A549 (cell line): ENCODE measurements around the gene TMOD4. TPM values are rescaled to one million over a fixed set of nuclear protein-coding genes. Genes with fewer than 3 reads are reported as not detected.

Experiments used
- ATAC-seq, 2 experiments: fragments of 200-7000 bp in 1 of 2; fragments of >200 bp in 1 of 2; cut with Nextera tagmentation in 1 of 2; cut with Tn5 transposase in 1 of 2; 3 replicates each; pipeline versions ENCODE4 v1.8.0 to v1.9.1; 2018 to 2020; ENCODE audit warnings: mild to moderate bottlenecking in 1 of 2, moderate library complexity in 1 of 2
- CTCF ChIA-PET: fragments of 300-600 bp; sonication (Branson Sonifier 250); formaldehyde crosslinking; extraction: SDS; loops from one replicate; lab custom pipeline; 2021; ENCODE audit warnings: antibody characterized with exemption, inconsistent platforms; lab: Yijun Ruan, JAX
- POLR2A ChIA-PET: fragments of 350-600 bp; formaldehyde crosslinking; extraction: SDS; loops from one replicate; lab custom pipeline; 2021; ENCODE audit warnings: antibody characterized with exemption, inconsistent platforms; lab: Yijun Ruan, JAX
- DNase-seq, 2 experiments: peaks; one replicate each; pipeline versions ENCODE4 v3.0.0 to v3.0.0-alpha.2; 2011 to 2016; ENCODE audit warnings: low read depth in 1 of 2, low spot score in 1 of 2
- FAIRE-seq: peaks from 2 replicates; lab custom pipeline; 2011; peaks lifted over from hg19 to GRCh38; lab: Jason Lieb, UNC
- H3K27ac ChIP-seq, 2 experiments: fragments of >200 bp; sonication (Bioruptor Twin); formaldehyde crosslinking; 3 replicates each; pipeline ENCODE4 v1.5.1; 2016 to 2017
- H3K4me1 ChIP-seq: fragments of >200 bp; sonication (Bioruptor Twin); formaldehyde crosslinking; 3 replicates; pipeline ENCODE4 v1.6.1; 2016
- H3K4me2 ChIP-seq: fragments of >200 bp; sonication (Bioruptor Twin); formaldehyde crosslinking; 3 replicates; pipeline ENCODE4 v1.6.1; 2016
- H3K4me3 ChIP-seq: fragments of >200 bp; sonication (Bioruptor Twin); formaldehyde crosslinking; 3 replicates; pipeline ENCODE4 v1.5.1; 2016
- H3K9me3 ChIP-seq: fragments of >200 bp; sonication (Bioruptor Twin); formaldehyde crosslinking; 3 replicates; pipeline ENCODE4 v1.6.1; 2016
- BCL3 ChIP-seq: fragments of >200 bp; sonication (Bioruptor Twin); formaldehyde crosslinking; IDR thresholded peaks from 3 replicates; pipeline ENCODE4 v1.6.1; 2016
- BHLHE40 ChIP-seq: IDR thresholded peaks from 2 replicates; pipeline ENCODE4 v1.6.1; 2012; ENCODE audit warnings: low read depth, low read length, inconsistent platforms
- CBX2 ChIP-seq: fragments of 200-600 bp; sonication (generic); IDR thresholded peaks from 2 replicates; pipeline ENCODE4 v1.6.1; 2016; ENCODE audit warnings: low read depth, mild to moderate bottlenecking, borderline replicate concordance
- CBX8 ChIP-seq: fragments of 200-600 bp; sonication (generic); IDR thresholded peaks from 2 replicates; pipeline ENCODE4 v1.6.1; 2016
- E2F6 ChIP-seq: IDR thresholded peaks from 2 replicates; pipeline ENCODE4 v1.6.1; 2012; ENCODE audit warnings: low read depth, borderline replicate concordance
- EHF ChIP-seq: fragments of 250-450 bp; sonication (Bioruptor Pico); IDR thresholded peaks from 2 replicates; pipeline ENCODE4 v1.5.0; 2020; ENCODE audit warnings: mild to moderate bottlenecking
- EHMT2 ChIP-seq: fragments of 200-600 bp; sonication (generic); IDR thresholded peaks from 2 replicates; pipeline ENCODE4 v1.6.1; 2016; ENCODE audit warnings: antibody characterized with exemption, low read depth, mild to moderate bottlenecking, moderate library complexity
- ELK1 ChIP-seq: fragments of 150-350 bp; IDR thresholded peaks from 2 replicates; pipeline ENCODE4 v1.6.1; 2014; ENCODE audit warnings: low read depth, mild to moderate bottlenecking, low read length
- EP300 ChIP-seq, 2 experiments: fragments of >200 bp; sonication (Bioruptor Twin); formaldehyde crosslinking; IDR thresholded peaks; 2 replicates in 1 of 2; 3 replicates in 1 of 2; pipeline ENCODE4 v1.6.1; 2016 to 2017
- FOSL2 ChIP-seq, 2 experiments: fragments of 450-650 bp in 1 of 2; fragments of >200 bp in 1 of 2; sonication (Bioruptor Twin) in 1 of 2; formaldehyde crosslinking; IDR thresholded peaks; 2 replicates each; pipeline versions ENCODE4 v1.5.0 to v1.6.1; 2016 to 2020; ENCODE audit warnings: mild to moderate bottlenecking in 1 of 2, moderate library complexity in 1 of 2
- FOXS1 ChIP-seq: fragments of 250-450 bp; sonication (Bioruptor Pico); IDR thresholded peaks from 2 replicates; pipeline ENCODE4 v1.5.0; 2020; ENCODE audit warnings: mild to moderate bottlenecking, moderate library complexity
- HDAC2 ChIP-seq: fragments of 200-600 bp; sonication (generic); IDR thresholded peaks from 2 replicates; pipeline ENCODE4 v1.6.1; 2016
- HES2 ChIP-seq: fragments of >200 bp; sonication (Bioruptor Twin); formaldehyde crosslinking; IDR thresholded peaks from 2 replicates; pipeline ENCODE4 v1.6.1; 2016
- HOXA7 ChIP-seq: fragments of 250-450 bp; sonication (Bioruptor Pico); IDR thresholded peaks from 2 replicates; pipeline ENCODE4 v1.5.0; 2020; ENCODE audit warnings: mild to moderate bottlenecking, moderate library complexity
- KDM5A ChIP-seq: fragments of 200-600 bp; sonication (generic); IDR thresholded peaks from 2 replicates; pipeline ENCODE4 v1.6.1; 2016; ENCODE audit warnings: antibody characterized with exemption, mild to moderate bottlenecking
- MAFK ChIP-seq: fragments of 450-650 bp; IDR thresholded peaks from 2 replicates; pipeline ENCODE4 v1.6.1; 2014; ENCODE audit not compliant: partially characterized antibody
- NR3C1 ChIP-seq: fragments of >200 bp; sonication (Bioruptor Twin); formaldehyde crosslinking; IDR thresholded peaks from 3 replicates; pipeline ENCODE4 v1.6.1; 2017
- POLR2A ChIP-seq: IDR thresholded peaks from 2 replicates; pipeline ENCODE4 v1.6.1; 2012; ENCODE audit warnings: mild to moderate bottlenecking, low read length
- RARB ChIP-seq: fragments of 250-450 bp; sonication (Bioruptor Pico); IDR thresholded peaks from 2 replicates; pipeline ENCODE4 v1.8.0; 2021; ENCODE audit warnings: mild to moderate bottlenecking, moderate library complexity
- RCOR1 ChIP-seq: fragments of 150-350 bp; IDR thresholded peaks from 2 replicates; pipeline ENCODE4 v1.6.1; 2014; ENCODE audit warnings: antibody characterized with exemption, low read length, low read depth
- REST ChIP-seq: fragments of 200-600 bp; sonication (generic); IDR thresholded peaks from 2 replicates; pipeline ENCODE4 v1.6.1; 2016; ENCODE audit warnings: antibody characterized with exemption, mild to moderate bottlenecking, moderate library complexity
- RNF2 ChIP-seq: fragments of 200-600 bp; sonication (generic); IDR thresholded peaks from 2 replicates; pipeline ENCODE4 v1.6.1; 2016; ENCODE audit warnings: low read depth, mild to moderate bottlenecking, antibody characterized with exemption, moderate library complexity, borderline replicate concordance
- SMC3 ChIP-seq: fragments of >200 bp; sonication (Bioruptor Twin); formaldehyde crosslinking; IDR thresholded peaks from 3 replicates; pipeline ENCODE4 v1.6.1; 2018; ENCODE audit warnings: inconsistent platforms
- USF2 ChIP-seq: fragments of 450-650 bp; IDR thresholded peaks from 2 replicates; pipeline ENCODE4 v1.6.1; 2014; ENCODE audit warnings: antibody characterized with exemption
- WGBS: methylation state at CpG from one replicate; pipeline ENCODE4 v1.1.6; 2017; ENCODE audit errors: missing lambda C conversion rate; 5-methylcytosine and 5-hydroxymethylcytosine counted together
- polyA plus RNA-seq, 4 experiments: library from polyadenylated mRNA; depleted of rRNA in 3 of 4; stranded (reverse); fragments of >200 nt; fragmentation: RNase III in 1 of 4; extraction: RNeasy Plus Mini Kit Qiagen cat#74134 plus additional on column Dnase treatment in 1 of 4; gene quantifications; 2 replicates in 3 of 4; 3 replicates in 1 of 4; pipeline ENCODE4 v1.2.3, GENCODE V29; 2011 to 2017

Gene TMOD4
- polyA plus RNA-seq, 2 of the 4 experiments (the other 2 are of a cell fraction) = 0.30 to 0.49 TPM

- peaks cover 12% of the 10 kb centered on the region; the same call in 2 of the 3 replicates for H3K4me1 ChIP-seq
- WGBS = 95% methylated on average over 1 of the region's 1 CpG
- no peak overlapping the region for H3K27ac ChIP-seq
- H3K4me3 ChIP-seq = no peak overlapping the region
- no peak overlapping the region for H3K4me2 ChIP-seq
- ChIA-PET CTCF (no interaction called here), POLR2A (no interaction called here)
- ATAC-seq (no peak), DNase-seq (no peak), FAIRE-seq (no peak)
- no peaks in the 10 kb centered on the region for H3K9me3 ChIP-seq
- TF ChIP-seq HOXA7 (CRISPR knock-in tag) (no peak), EHF (no peak), KDM5A (no peak)
These were observed 11.4 kb upstream of the TMOD4 start for GRCh38 chr1:151187205-151187604.

GRCh38 chr1:151184211-151184610 lies 8.4 kb upstream of the TMOD4 start:
- Histone ChIP-seq H3K4me3 (no peak overlapping the region), H3K4me1 (peaks cover 9% of the 10 kb centered on the region; the same call in 2 of the 3 replicates), H3K9me3 (no peaks in the 10 kb centered on the region), H3K4me2 (no peak overlapping the region), H3K27ac (no peak overlapping the region)
- TF ChIP-seq BHLHE40 (no peak), CBX8 (no peak), RNF2 (no peak), HES2 (no peak), RCOR1 (no peak), ELK1 (no peak), POLR2A (no peak), CBX2 (no peak), EHF (no peak), RARB (CRISPR knock-in tag) (no peak), KDM5A (no peak), FOXS1 (CRISPR knock-in tag) (no peak), FOSL2 (IDR thresholded peaks at IDR 0.05) (no peak), FOSL2 (CRISPR knock-in tag; IDR thresholded peaks at IDR 0.05) (no peak), BCL3 (no peak), HDAC2 (no peak), SMC3 (no peak)
- no peak for FAIRE-seq
- no peak for DNase-seq
- ChIA-PET CTCF (interaction anchor here (1.5 to 2.7 kb wide), 3 partner anchors 8 to 156 kb away, joined by 3 to 9 read pairs (median 5); partner anchors contain the start of gene TMOD4), POLR2A (no interaction called here)
- ATAC-seq = no peak
- WGBS = 96% methylated on average over 10 of the region's 10 CpGs

GRCh38 chr1:151176514-151177045 lies 799 bp upstream of the TMOD4 start:
- Histone ChIP-seq H3K27ac (no peak overlapping the region), H3K9me3 (no peaks in the 10 kb centered on the region), H3K4me2 (no peak overlapping the region), H3K4me1 (no peaks in the 10 kb centered on the region), H3K4me3 (no peak overlapping the region)
- CTCF ChIA-PET = interaction anchor here (0.7 to 2.8 kb wide), 7 partner anchors 8 to 85 kb away, joined by 3 to 12 read pairs (median 5); partner anchors contain the start of gene VPS72
- TF ChIP-seq REST (no peak), CBX2 (no peak), EP300 (IDR thresholded peaks at IDR 0.05) (no peak), RNF2 (no peak), EHMT2 (no peak), SMC3 (no peak), E2F6 (no peak), MAFK (no peak), ELK1 (no peak), NR3C1 (no peak), USF2 (no peak)
- ATAC-seq = no peak
- POLR2A ChIA-PET = interaction anchor here (0.7 to 1.2 kb wide), 2 partner anchors 13 to 84 kb away, joined by 3 to 4 read pairs; partner anchors contain the start of gene VPS72
- no peak for DNase-seq
- no peak for FAIRE-seq
- WGBS = 94% methylated on average over 17 of the region's 17 CpGs
